Skin of body (tissue), 2 donors: ENCODE data around the gene SLC35G2. TPM values are rescaled to one million over a fixed set of nuclear protein-coding genes. Genes with fewer than 3 reads are reported as not detected.
"Not testable (repeated sequence)": the region's sequence is repeated elsewhere in the genome, so short reads cannot be mapped to it uniquely, and the experiment has no call there.

Experiments
- DNase-seq: peaks from one replicate; lab custom pipeline; 2025; lab: John Stamatoyannopoulos, UW
- total RNA-seq: library from RNA; depleted of rRNA; stranded (reverse); fragments of >200 nt; gene quantifications from one replicate; pipeline ENCODE4 v1.2.3, GENCODE V29; 2014

The SLC35G2 gene
- total RNA-seq, 1 donor from 2014 or later = 7.1 TPM

DNA sequence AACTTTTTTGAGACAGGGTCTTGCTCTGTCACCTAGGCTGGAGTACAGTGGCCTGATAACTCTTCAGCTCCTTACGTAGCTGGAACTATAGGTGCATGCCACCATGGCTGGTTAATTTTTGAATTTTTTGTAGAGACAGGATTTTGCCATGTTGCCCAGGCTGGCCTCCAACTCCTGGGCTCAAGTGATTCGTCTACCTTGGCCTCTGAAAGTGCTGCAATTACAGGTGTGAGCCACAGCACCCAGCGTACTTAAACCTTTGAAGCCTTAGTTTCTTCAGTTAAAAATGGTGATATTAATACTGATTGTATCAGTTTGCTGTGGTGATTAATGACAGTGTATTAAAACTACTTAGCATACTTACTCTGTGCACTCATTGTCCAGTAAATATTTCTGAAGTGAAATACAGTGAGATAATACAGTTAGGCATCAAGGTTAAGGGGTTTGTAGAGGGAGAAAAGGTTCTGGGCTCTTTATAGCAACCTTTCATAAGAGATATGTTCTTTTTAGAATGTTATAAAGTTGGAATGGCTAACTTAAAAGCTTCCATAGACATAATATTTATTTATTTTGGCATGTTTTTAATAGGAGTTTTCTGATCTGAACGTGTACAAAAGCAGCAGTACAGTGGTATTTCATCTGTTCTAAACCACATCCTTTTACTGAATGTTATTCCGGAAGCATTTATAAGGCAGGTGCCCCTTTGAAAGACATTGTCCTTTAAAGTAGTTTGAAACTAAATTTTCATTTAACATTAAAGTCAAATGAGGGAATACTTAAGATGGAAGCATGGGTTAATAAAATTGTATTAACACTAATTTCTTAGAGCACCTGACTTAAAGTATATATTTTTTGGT lies 66.7 kb downstream of the SLC35G2 start:
- no peak for DNase-seq

DNA sequence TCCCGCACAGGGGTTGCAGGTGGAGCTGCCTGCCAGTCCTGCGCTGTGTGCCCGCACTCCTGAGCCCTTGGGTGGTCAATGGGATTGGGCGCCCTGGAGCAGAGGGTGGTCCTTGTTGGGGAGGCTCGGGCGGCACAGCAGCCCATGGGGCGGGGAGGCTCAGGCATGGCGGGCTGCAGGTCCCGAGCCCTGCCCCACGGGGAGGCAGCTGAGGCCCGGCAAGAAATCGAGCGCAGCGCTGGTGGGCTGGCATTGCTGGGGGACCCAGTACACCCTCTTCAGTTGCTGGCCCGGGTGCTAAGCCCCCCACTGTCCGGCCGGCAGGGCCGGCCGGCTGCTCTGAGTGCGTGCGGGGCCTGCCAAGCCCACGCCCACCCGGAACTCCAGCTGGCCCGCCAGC lies 71.0 kb downstream of the SLC35G2 start:
- DNase-seq = no peak

DNA sequence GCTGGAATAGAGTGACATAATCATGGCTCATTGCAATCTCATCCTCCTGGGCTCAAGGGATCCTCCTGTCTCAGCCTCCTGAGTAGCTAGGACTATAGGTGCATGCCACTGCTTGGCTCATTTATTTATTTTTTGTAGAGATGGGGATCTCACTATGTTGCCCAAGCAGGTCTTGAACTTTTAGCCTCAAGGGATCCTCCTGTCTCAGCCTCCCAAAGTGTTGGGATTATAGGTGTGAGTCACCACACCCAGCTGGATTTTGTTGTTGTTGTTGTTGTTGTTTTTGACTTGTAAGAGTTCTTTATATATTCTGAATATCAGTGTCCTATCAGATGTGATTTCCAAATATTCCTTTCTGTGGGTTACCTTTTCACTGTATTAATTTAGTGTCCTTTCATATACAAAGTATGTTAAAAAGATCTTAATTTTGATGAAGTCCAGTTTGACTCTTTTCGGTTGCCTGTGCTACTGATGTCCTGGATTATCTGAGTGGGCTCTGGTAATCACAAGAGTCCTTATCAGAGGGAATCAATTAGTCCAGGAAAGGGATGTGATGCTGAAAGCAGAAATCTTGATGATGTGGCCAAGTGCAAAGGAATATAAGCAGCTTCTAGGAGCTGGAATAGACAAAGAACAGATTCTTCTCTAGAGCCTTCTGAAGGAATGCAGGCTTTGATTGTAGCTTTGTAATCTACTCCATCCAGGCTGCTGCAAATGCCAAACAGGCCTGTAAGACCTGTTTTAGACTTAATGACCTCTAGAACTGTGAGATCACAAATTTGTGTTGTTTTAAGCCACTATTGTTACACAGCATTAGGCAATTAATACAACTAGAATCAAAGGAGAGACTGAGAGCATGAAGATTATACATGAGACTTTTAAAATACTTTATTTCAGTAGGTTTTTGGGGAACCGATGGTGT lies 73.3 kb downstream of the SLC35G2 start:
- DNase-seq = no peak

DNA sequence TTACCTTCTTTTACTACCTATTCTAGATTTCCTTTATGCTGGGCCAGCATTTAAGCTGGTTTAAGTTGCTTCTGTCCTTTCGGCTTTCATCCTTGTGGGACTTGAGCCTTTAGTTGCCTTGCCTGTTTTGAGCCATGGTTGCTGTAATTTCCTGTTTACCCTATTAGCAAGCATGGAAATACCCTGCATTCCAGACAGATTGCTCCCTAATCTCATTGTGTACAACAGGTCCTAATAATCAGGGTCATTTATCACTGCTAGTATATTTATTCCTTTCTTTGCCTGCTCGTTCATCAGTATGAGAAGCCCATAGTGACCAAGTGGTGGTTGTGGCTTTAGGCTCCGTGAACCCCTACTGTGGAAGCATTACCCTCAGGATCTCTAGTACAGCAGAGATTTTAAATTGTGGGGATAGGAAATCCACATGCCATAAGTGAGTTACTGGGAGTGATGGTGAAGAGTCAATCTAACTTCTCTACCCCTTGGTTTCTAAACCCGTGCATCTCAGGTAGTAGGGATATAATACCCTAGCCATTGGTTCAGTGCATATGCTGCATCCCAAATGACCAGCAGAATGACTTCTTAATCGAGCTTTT lies 75.0 kb downstream of the SLC35G2 start:
- no peak for DNase-seq

DNA sequence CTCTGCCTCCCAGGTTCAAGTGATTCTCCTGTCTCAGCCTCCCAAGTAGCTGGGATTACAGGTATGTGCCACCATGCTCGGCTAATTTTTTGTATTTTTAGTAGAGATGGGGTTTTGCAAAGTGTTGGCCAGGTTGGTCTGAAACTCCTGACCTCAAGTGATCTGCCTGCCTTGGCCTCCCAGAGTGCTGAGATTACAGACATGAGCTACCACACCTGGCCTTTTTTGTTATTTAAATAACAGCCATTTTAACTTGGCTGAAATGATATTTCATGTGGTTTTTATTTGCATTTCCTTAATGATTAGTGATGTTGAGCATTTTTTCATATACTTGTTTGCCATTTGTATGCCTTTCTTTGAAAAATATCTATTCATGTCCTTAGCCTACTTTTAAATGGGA lies 78.2 kb downstream of the SLC35G2 start:
- not testable (repeated sequence) for DNase-seq

DNA sequence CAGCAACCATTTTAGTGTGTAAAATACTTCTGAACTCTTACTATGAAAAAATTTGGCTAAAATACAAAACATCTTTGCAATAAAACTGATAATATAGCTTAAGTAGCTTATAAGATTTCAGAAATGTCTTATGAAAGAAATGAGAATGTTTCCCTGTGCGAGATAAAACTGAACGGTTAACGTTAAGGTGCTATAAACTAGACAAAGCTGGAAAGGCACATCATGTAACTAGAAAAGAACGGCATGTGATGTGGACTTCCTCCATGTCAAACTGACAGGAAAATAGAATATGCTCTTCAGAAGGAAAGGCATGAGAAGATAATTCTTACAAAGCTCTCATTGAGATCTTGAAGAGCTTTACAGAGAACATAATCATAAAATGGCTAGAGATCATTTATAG lies 79.6 kb downstream of the SLC35G2 start:
- no peak for DNase-seq

DNA sequence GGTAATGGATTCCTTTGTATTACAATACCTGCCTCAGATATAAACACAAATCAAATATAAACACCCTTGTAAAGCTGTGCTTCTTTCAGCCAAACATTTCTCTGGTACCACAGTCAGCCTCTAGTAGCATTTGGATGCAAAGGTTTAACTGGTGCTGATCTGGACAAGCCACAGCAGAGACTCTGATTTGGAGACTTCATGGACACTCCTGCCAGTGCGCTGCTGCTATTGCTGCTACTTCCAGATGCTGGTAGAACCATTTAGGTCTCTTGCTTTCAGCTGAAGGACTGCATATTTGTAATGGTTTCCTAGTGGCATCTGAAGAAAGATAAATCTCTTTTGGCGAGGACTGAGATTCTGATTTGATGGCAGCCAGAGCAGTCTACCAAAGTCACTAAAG lies 80.0 kb downstream of the SLC35G2 start:
- no peak for DNase-seq

DNA sequence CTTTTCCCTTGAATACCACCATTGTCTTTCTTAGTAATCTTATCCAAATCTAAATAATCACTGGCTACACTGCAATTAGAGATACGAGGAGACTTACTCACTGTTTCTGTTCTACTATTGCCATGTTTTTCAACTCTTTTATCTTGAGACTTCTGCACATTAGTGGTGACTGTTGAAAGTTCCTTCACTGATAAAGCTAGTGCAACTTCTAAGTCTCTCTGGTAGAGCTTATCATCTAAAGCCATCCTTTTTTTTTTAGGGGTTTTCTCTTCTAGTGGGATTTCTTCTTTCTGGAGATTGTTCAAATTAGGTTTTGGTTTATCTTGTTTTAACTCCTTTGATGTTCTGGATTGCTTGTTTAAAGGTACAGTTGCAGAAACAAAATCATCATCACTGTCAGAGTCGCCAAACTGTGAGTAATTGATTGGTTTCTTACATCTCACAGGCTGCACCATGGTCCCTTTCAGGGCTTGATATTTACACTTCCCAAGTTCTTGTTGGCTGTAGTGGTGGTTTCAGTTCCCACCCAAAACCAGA lies 80.8 kb downstream of the SLC35G2 start:
- no peak for DNase-seq

DNA sequence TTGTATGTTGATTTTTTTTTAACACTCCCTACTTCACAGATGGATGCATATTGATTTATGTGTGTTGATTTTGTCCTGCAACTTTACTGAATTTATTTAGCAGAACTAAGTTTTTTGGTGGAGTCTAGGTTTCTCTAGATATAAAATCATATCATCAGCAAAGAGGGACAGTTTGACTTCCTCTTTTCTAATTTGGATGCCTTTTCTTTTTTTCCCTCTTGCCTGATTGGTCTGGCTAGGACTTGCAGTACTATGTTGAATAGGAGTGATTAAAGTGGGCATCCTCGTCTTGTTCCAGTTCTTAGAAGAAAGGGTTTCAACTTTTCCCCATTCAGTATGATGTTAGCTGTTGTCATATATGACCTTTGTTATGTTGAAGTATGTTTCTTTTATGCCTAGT lies 81.8 kb downstream of the SLC35G2 start:
- DNase-seq = not testable (repeated sequence)

DNA sequence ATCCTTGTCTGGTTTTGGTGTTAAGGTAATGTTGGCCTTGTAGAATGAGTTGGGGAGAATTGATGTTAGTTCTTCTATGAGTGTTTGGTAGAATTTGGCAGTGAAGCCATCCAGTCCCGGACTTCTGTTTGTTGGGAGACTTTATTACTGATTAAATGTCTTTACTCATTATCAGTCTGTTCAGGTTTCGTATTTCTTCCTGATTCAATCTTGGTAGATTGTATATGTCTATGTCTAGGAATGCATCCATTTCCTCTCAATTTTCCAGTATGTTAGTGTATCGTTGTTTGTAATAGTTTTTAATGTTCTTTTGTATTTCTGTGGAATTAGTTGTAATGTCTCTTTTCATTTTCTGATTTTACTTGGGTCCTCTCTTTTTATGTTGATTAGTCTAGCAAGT lies 82.5 kb downstream of the SLC35G2 start:
- DNase-seq = no peak

DNA sequence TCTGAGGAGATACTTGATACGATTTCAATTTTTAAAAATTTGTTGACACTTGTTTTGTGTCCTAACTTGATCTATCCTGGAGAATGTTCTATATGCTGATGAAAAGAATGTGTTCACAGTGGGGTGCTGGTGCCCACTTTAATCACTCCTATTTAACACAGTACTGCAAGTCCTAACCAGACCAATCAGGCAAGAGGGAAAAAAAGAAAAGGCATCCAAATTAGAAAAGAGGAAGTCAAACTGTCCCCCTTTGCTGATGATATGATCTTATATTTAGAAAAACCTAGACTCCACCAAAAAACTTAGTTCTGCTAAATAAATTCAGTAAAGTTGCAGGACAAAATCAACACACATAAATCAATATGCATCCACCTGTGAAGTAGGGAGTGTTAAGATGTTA lies 83.6 kb downstream of the SLC35G2 start:
- DNase-seq = not testable (repeated sequence)

DNA sequence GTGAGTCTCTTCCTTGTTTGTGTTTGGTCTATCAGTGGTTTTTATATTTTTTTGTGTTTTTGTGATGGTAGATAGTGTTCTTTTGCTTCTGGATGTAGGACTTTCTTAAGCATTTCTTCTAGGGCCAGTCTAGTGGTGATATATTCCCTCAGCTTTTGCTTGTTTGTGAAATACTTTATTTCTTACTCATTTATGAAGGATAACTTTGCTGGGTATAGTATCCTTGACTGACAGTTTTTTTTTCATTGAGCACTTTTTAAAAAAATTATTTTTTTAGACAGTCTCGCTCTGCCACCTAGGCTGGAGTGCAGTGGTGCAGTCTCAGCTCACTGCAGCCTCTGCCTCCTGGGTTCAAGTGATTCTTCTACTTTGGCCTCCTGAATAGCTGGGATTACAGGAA lies 85.0 kb downstream of the SLC35G2 start:
- no peak for DNase-seq

DNA sequence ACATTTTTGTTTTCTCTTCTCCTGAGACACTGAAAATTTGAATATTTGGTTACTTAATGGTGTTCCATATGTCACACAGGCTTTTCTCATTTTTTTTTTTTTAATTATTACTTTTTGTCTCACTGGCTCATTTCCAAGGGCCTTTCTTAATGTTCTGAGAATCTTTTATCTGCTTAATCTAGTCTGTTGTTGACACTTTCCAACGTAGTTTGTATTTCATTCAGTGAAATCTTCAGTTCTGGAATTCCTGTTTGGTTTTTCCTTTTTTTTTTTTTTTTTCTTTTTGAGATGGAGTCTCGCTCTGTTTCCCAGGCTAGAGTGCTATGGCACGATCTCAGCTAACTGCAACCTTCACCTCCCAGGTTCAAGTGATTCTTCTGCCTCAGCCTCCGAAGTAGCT lies 85.8 kb downstream of the SLC35G2 start:
- DNase-seq = no peak

Other genes starting within 250 kb of the SLC35G2 start
- 80.2 TPM for gene STAG1, start 66.7 kb upstream of the SLC35G2 start, total RNA-seq
- gene NCK1, start 43.1 kb downstream of the SLC35G2 start, total RNA-seq = 55.5 TPM
- 15.8 TPM for gene IL20RB, start 138.9 kb downstream of the SLC35G2 start, total RNA-seq